NB4 (cell line): ENCODE data around the gene HOXC10.
A peak's percentile ranks its signal among the peaks of the same experiment; 100 is the strongest.

Experiments
- DNase-seq: peaks from one replicate; pipeline ENCODE4 v3.0.0; 2010; ENCODE audit warnings: low read depth
- H3K4me3 ChIP-seq: one replicate; pipeline ENCODE4 v1.5.1; 2011; ENCODE audit warnings: mild to moderate bottlenecking, low read depth, low read length, moderate library complexity
- CTCF ChIP-seq: IDR thresholded peaks from one replicate; pipeline ENCODE4 v1.5.1; 2012; ENCODE audit warnings: low read depth, low read length
- MAX ChIP-seq: IDR thresholded peaks from 2 replicates; pipeline ENCODE4 v1.6.1; 2011; ENCODE audit warnings: low read depth, low read length
- MYC ChIP-seq: IDR thresholded peaks from 2 replicates; pipeline ENCODE4 v1.6.1; 2011; ENCODE audit warnings: low read depth, low read length
- POLR2A ChIP-seq: IDR thresholded peaks from 2 replicates; pipeline ENCODE4 v1.6.1; 2011; ENCODE audit warnings: mild to moderate bottlenecking; ENCODE audit not compliant: insufficient read length; ENCODE audit errors: extremely low read depth

The HOXC10 gene

GRCh38 chr12:53950437-53950773, 34.5 kb upstream of the HOXC10 start:
- H3K4me3 ChIP-seq, result no peak overlapping the region
- peak; percentile 22 for DNase-seq
- TF ChIP-seq MAX (no peak), MYC (no peak), CTCF (no peak), POLR2A (no peak)

- H3K4me3 ChIP-seq, result no peak overlapping the region
- DNase-seq, result no peak
- TF ChIP-seq MYC (no peak), MAX (no peak), CTCF (no peak), POLR2A (no peak)
Measured at GRCh38 chr12:53950789-53951576, 34.0 kb upstream of the HOXC10 start.

- H3K4me3 ChIP-seq, result no peak overlapping the region
- no peak for DNase-seq
- TF ChIP-seq POLR2A (no peak), MAX (no peak), CTCF (no peak), MYC (no peak)
Measured at GRCh38 chr12:53951577-53952334, 33.2 kb upstream of the HOXC10 start.

GRCh38 chr12:53952335-53952694, 32.6 kb upstream of the HOXC10 start:
- no peak overlapping the region for H3K4me3 ChIP-seq
- TF ChIP-seq MAX (no peak), MYC (no peak), CTCF (no peak), POLR2A (no peak)
- DNase-seq, result no peak

- H3K4me3 ChIP-seq, result no peak overlapping the region
- TF ChIP-seq MAX, result no peak
- TF ChIP-seq MYC, result no peak
- no peak for TF ChIP-seq CTCF
- TF ChIP-seq POLR2A, result no peak
- DNase-seq, result no peak
Measured at GRCh38 chr12:53952871-53953734, 31.8 kb upstream of the HOXC10 start.
